ENCODE data around the gene LCN15. TPM values are rescaled to one million over a fixed set of nuclear protein-coding genes. Genes with fewer than 3 reads are reported as not detected.

Gene LCN15
- total RNA-seq, 3 donors from 2014 or later = not detected

DNA sequence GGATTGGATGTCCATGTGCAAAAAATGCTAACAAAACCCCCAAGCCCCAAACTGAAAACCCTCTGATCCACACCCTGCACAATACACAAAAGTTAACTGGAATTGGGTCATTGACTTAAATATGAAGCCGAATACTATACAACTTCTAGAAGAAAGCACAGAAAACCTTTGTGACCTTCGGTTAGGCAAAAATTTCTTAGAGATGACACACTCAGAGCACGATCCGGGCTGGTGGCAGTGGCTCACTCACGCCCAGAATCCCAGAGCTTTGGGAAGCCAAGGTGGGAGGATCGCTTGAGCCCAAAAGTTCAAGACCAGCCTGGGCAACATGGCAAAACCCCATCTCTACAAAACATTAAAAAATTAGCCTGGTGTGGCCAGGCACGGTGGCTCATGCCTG is 53.8 kb downstream of the LCN15 start:
- no peaks in the 10 kb centered on the region for H3K27me3 ChIP-seq
- intact Hi-C loops (cut with DNase I; ENCODE audit: low total_unique reads) = no loop called here
- no peaks in the 10 kb centered on the region for H3K36me3 ChIP-seq
- H3K9me3 ChIP-seq = no peaks in the 10 kb centered on the region
- DNase-seq (ENCODE audit: low spot score in 2 of 2) = no peak
- H3K27ac ChIP-seq = no peak overlapping the region
- no peaks in the 10 kb centered on the region for H3K4me1 ChIP-seq
- TF ChIP-seq POLR2A (IDR thresholded peaks at IDR 0.05) (no peak), POLR2AphosphoS5 (IDR thresholded peaks at IDR 0.05) (no peak)
- TF ChIP-seq, protein P1, sequence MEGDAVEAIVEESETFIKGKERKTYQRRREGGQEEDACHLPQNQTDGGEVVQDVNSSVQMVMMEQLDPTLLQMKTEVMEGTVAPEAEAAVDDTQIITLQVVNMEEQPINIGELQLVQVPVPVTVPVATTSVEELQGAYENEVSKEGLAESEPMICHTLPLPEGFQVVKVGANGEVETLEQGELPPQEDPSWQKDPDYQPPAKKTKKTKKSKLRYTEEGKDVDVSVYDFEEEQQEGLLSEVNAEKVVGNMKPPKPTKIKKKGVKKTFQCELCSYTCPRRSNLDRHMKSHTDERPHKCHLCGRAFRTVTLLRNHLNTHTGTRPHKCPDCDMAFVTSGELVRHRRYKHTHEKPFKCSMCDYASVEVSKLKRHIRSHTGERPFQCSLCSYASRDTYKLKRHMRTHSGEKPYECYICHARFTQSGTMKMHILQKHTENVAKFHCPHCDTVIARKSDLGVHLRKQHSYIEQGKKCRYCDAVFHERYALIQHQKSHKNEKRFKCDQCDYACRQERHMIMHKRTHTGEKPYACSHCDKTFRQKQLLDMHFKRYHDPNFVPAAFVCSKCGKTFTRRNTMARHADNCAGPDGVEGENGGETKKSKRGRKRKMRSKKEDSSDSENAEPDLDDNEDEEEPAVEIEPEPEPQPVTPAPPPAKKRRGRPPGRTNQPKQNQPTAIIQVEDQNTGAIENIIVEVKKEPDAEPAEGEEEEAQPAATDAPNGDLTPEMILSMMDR (IDR thresholded peaks at IDR 0.05) = no peak
- H3K4me3 ChIP-seq = no peak overlapping the region

Other genes starting within 250 kb of the LCN15 start
- 10 to 100 TPM; 12.6 to 33.8 (median 21.1) TPM for gene NOTCH1, start 218.5 kb downstream of the LCN15 start, total RNA-seq
- 100 to 1,000 TPM in 1 of 3 donors, 10 to 100 TPM in 2; 48.9 to 138 (median 53.4) TPM for gene EGFL7, start 101.6 kb downstream of the LCN15 start, total RNA-seq
- gene AGPAT2, start 77.1 kb downstream of the LCN15 start, total RNA-seq = 100 to 1,000 TPM; 106 to 551 (median 110) TPM
- 1 to 10 TPM; 4.8 to 8.2 (median 5.6) TPM for gene DIPK1B, start 51.9 kb downstream of the LCN15 start, total RNA-seq
- 1 to 10 TPM in 2 of 3 donors, under 1 TPM in 1; 0.73 to 6.9 (median 6.7) TPM for gene LCN10, start 21.6 kb downstream of the LCN15 start, total RNA-seq
- 10 to 100 TPM in 1 of 3 donors, 1 to 10 TPM in 2; 4.1 to 12.2 (median 9.5) TPM for gene LCN6, start 16.0 kb downstream of the LCN15 start, total RNA-seq
- gene LCN8, start 6.3 kb downstream of the LCN15 start, total RNA-seq = not detected
- gene TMEM141, start 26.8 kb upstream of the LCN15 start, total RNA-seq = 100 to 1,000 TPM in 2 of 3 donors, 10 to 100 TPM in 1; 85.8 to 121 (median 103) TPM
- 1 to 10 TPM in 2 of 3 donors, under 1 TPM in 1; 0.64 to 5.7 (median 5.6) TPM for gene CCDC183, start 31.8 kb upstream of the LCN15 start, total RNA-seq
- gene RABL6, start 43.4 kb upstream of the LCN15 start, total RNA-seq = 10 to 100 TPM; 38.2 to 51.5 (median 41.3) TPM
- 1 to 10 TPM; 1.0 to 2.3 (median 1.1) TPM for gene AJM1, start 78.0 kb upstream of the LCN15 start, total RNA-seq
- gene PHPT1, start 84.9 kb upstream of the LCN15 start, total RNA-seq = 10 to 100 TPM; 43.2 to 70.8 (median 52.5) TPM
- gene MAMDC4, start 87.8 kb upstream of the LCN15 start, total RNA-seq = 1 to 10 TPM in 2 of 3 donors, under 1 TPM in 1; 0.64 to 5.6 (median 3.4) TPM
- gene EDF1, start 101.8 kb upstream of the LCN15 start, total RNA-seq = 100 to 1,000 TPM; 334 to 365 (median 365) TPM
- 1 to 10 TPM; 3.4 to 8.9 (median 8.5) TPM for gene TRAF2, start 122.0 kb upstream of the LCN15 start, total RNA-seq
- gene FBXW5, start 180.2 kb upstream of the LCN15 start, total RNA-seq = 100 to 1,000 TPM; 103 to 183 (median 126) TPM
- gene C8G, start 180.7 kb upstream of the LCN15 start, total RNA-seq = not detected
- 1 to 10 TPM in 2 of 3 donors, not detected in 1; 1.8 to 5.6 TPM for gene LCN12, start 187.8 kb upstream of the LCN15 start, total RNA-seq
- 10 to 100 TPM; 46.7 to 72.6 (median 48.2) TPM for gene PTGDS, start 213.0 kb upstream of the LCN15 start, total RNA-seq
- gene LCNL1, start 218.5 kb upstream of the LCN15 start, total RNA-seq = under 1 TPM in 2 of 3 donors, not detected in 1; 0.16 to 0.29 TPM
- 10 to 100 TPM; 24.6 to 66.2 (median 49.2) TPM for gene PAXX, start 227.9 kb upstream of the LCN15 start, total RNA-seq
- 1 to 10 TPM in 1 of 3 donors, under 1 TPM in 1, not detected in 1; 0.32 to 3.5 TPM for gene CLIC3, start 232.1 kb upstream of the LCN15 start, total RNA-seq

All from breast epithelium (tissue), 4 donors.